BE2C (cell line): ENCODE results near the gene HECW1.

Experiments
- DNase-seq: peaks from one replicate; pipeline ENCODE4 v3.0.0-alpha.2; 2020
- H3K27me3 ChIP-seq: fragments of 250-450 bp; sonication (Bioruptor Pico); 2 replicates; pipeline ENCODE4 v1.5.1; 2020; ENCODE audit warnings: mild to moderate bottlenecking
- H3K36me3 ChIP-seq: fragments of 250-450 bp; sonication (Bioruptor Pico); 2 replicates; pipeline ENCODE4 v1.5.1; 2020; ENCODE audit warnings: mild to moderate bottlenecking
- H3K4me1 ChIP-seq: fragments of 250-450 bp; sonication (Bioruptor Pico); 2 replicates; pipeline ENCODE4 v1.5.1; 2020
- H3K4me3 ChIP-seq: 2 replicates; pipeline ENCODE4 v1.5.1; 2011; ENCODE audit warnings: low read depth, low read length
- H3K9me3 ChIP-seq: fragments of 250-450 bp; sonication (Bioruptor Pico); 2 replicates; pipeline ENCODE4 v1.5.1; 2020
- CTCF ChIP-seq: IDR thresholded peaks from 2 replicates; pipeline ENCODE4 v1.5.1; 2012; ENCODE audit warnings: mild to moderate bottlenecking, low read depth, low read length

Gene HECW1

GRCh38 chr7:43092819-43093218, 19.6 kb upstream of the HECW1 start:
- Histone ChIP-seq H3K4me3 (no peak overlapping the region), H3K9me3 (no peaks in the 10 kb centered on the region), H3K27me3 (no peaks in the 10 kb centered on the region), H3K36me3 (no peaks in the 10 kb centered on the region), H3K4me1 (no peaks in the 10 kb centered on the region)
- DNase-seq: no peak
- no peak for TF ChIP-seq CTCF

GRCh38 chr7:43096875-43097274, 15.6 kb upstream of the HECW1 start:
- Histone ChIP-seq H3K4me1 (no peaks in the 10 kb centered on the region), H3K36me3 (no peaks in the 10 kb centered on the region), H3K27me3 (no peaks in the 10 kb centered on the region), H3K9me3 (no peaks in the 10 kb centered on the region), H3K4me3 (no peak overlapping the region)
- no peak for TF ChIP-seq CTCF
- no peak for DNase-seq

- H3K9me3 ChIP-seq: no peaks in the 10 kb centered on the region
- no peak for TF ChIP-seq CTCF
- no peaks in the 10 kb centered on the region for H3K4me1 ChIP-seq
- no peaks in the 10 kb centered on the region for H3K27me3 ChIP-seq
- DNase-seq: no peak
- no peaks in the 10 kb centered on the region for H3K36me3 ChIP-seq
- H3K4me3 ChIP-seq: no peak overlapping the region
These were observed 12.7 kb upstream of the HECW1 start for GRCh38 chr7:43099750-43100149.

GRCh38 chr7:43104874-43105520, 7.5 kb upstream of the HECW1 start:
- no peaks in the 10 kb centered on the region for H3K36me3 ChIP-seq
- no peak for TF ChIP-seq CTCF

GRCh38 chr7:43105521-43106120, 6.8 kb upstream of the HECW1 start:
- no peak for TF ChIP-seq CTCF
- DNase-seq: no peak
- H3K4me3 ChIP-seq: no peak overlapping the region

More at GRCh38 chr7:43104874-43105520, 7.5 kb upstream of the HECW1 start:
- H3K27me3 ChIP-seq: peaks cover 8% of the 10 kb centered on the region; the same call in 1 of the 2 replicates
- H3K4me1 ChIP-seq: no peaks in the 10 kb centered on the region
- H3K4me3 ChIP-seq: no peak overlapping the region
- no peak for DNase-seq
- H3K9me3 ChIP-seq: no peaks in the 10 kb centered on the region

More at GRCh38 chr7:43105521-43106120, 6.8 kb upstream of the HECW1 start:
- Histone ChIP-seq H3K36me3 (no peaks in the 10 kb centered on the region), H3K9me3 (no peaks in the 10 kb centered on the region), H3K27me3 (peaks cover 11% of the 10 kb centered on the region; the same call in 1 of the 2 replicates), H3K4me1 (no peaks in the 10 kb centered on the region)
